Esophagus squamous epithelium (tissue), 5 donors: Measurements from ENCODE around the gene RIPOR2. TPM values are rescaled to one million over a fixed set of nuclear protein-coding genes. Genes with fewer than 3 reads are reported as not detected.

Source experiments
- DNase-seq: peaks from one replicate; lab custom pipeline; 2025; lab: John Stamatoyannopoulos, UW
- H3K27ac ChIP-seq, 4 donors: fragments of 200-600 bp; sonication (generic); one replicate each; pipeline ENCODE4 v1.5.1; 2016 to 2019; ENCODE audit warnings: mild to moderate bottlenecking in 1 of 4
- H3K27me3 ChIP-seq, 4 donors: fragments of 200-600 bp; sonication (generic); 1 replicate in 3 of 4; 2 replicates in 1 of 4; pipeline versions ENCODE4 v1.5.1 to v1.6.0; 2017 to 2021; ENCODE audit warnings: antibody characterized with exemption in 1 of 4
- H3K36me3 ChIP-seq, 3 donors: fragments of 200-600 bp; sonication (generic); one replicate each; pipeline ENCODE4 v1.5.1; 2016 to 2019
- H3K4me1 ChIP-seq, 3 donors: fragments of 200-600 bp; sonication (generic); one replicate each; pipeline ENCODE4 v1.5.1; 2017 to 2019
- H3K4me3 ChIP-seq, 4 donors: fragments of 200-600 bp; sonication (generic); 1 replicate in 3 of 4; 2 replicates in 1 of 4; pipeline ENCODE4 v1.5.1; 2016 to 2019; ENCODE audit warnings: mild to moderate bottlenecking in 2 of 4, moderate library complexity in 1 of 4
- H3K9me3 ChIP-seq, 3 donors: fragments of 200-600 bp; sonication (generic); one replicate each; pipeline ENCODE4 v1.5.1; 2016 to 2019
- CTCF ChIP-seq, 6 experiments: fragments of 450-650 bp in 4 of 6; fragments of 200-600 bp in 2 of 6; sonication (generic) in 2 of 6; IDR thresholded peaks; one replicate each; pipeline ENCODE4 v1.5.1; 2016 to 2019; ENCODE audit warnings: antibody characterized with exemption in 6 of 6, mild to moderate bottlenecking in 4 of 6, moderate library complexity in 4 of 6
- POLR2A ChIP-seq, 4 donors: fragments of 450-650 bp; IDR thresholded peaks; one replicate each; pipeline ENCODE4 v1.6.1; 2017; ENCODE audit warnings: antibody characterized with exemption in 4 of 4, mild to moderate bottlenecking in 4 of 4, moderate library complexity in 3 of 4
- WGBS, 2 donors: methylation state at CpG; one replicate each; pipeline ENCODE4 v1.1.5; 2018; 5-methylcytosine and 5-hydroxymethylcytosine counted together
- intact Hi-C: fragments of 100-400 bp; cut with DNase I; formaldehyde crosslinking; loops from one replicate; pipeline ENCODE4 v1.15.0; 2022
- total RNA-seq, 4 donors: library from RNA; depleted of rRNA; stranded (reverse); fragments of >200 nt; gene quantifications; one replicate each; pipeline ENCODE4 v1.1.0, GENCODE V29; 2016
- donor health status: DM: yes; HTN: yes; CAD: no.

Gene RIPOR2
- total RNA-seq, 4 donors from 2014 or later = 0.83 to 4.4 (median 3.3) TPM

GRCh38 chr6:24926192-24926591, 9.6 kb downstream of the RIPOR2 start:
- 59% methylated on average over 3 of the region's 3 CpGs for WGBS, 2 donors
- no peaks in the 10 kb centered on the region for H3K27me3 ChIP-seq
- H3K27ac ChIP-seq = no peak overlapping the region
- no peak for TF ChIP-seq POLR2A (IDR thresholded peaks at IDR 0.05)
- TF ChIP-seq CTCF (IDR thresholded peaks at IDR 0.05) = no peak
- DNase-seq = no peak
- no peak overlapping the region for H3K4me3 ChIP-seq
- H3K9me3 ChIP-seq = no peaks in the 10 kb centered on the region
- peaks cover 0 to 21% (median 11%) of the 10 kb centered on the region in 3 donors for H3K4me1 ChIP-seq
- H3K36me3 ChIP-seq = no peaks in the 10 kb centered on the region
- intact Hi-C loops = no loop called here

DNA sequence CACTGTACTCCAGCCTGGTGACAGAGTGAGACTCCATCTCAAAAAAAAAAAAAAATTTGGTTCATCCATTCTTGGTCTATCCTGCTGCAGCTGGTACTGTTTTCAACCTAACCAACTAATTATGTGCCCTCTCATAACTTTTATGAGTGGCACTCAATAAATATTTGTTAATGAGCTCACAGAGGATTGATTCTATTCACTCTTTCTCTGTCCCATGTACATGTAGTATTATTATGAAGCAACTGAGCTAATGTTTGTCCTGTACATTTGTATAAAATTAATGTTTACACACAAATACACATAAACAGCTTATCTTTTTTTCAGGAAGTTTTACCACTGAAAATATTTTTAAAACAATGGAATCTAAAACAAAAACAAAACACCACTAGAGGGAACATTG, 10.1 kb downstream of the RIPOR2 start:
- intact Hi-C loops = no loop called here
- no peak for DNase-seq
- H3K36me3 ChIP-seq = no peaks in the 10 kb centered on the region
- H3K27ac ChIP-seq = no peak overlapping the region
- no peak overlapping the region for H3K4me3 ChIP-seq
- H3K4me1 ChIP-seq = peaks cover 0 to 16% (median 8%) of the 10 kb centered on the region in 3 donors
- no peaks in the 10 kb centered on the region for H3K27me3 ChIP-seq
- no peaks in the 10 kb centered on the region for H3K9me3 ChIP-seq
- no peak for TF ChIP-seq CTCF (IDR thresholded peaks at IDR 0.05)
- no peak for TF ChIP-seq POLR2A (IDR thresholded peaks at IDR 0.05)

- intact Hi-C loops = no loop called here
- TF ChIP-seq CTCF (IDR thresholded peaks at IDR 0.05) (no peak), POLR2A (IDR thresholded peaks at IDR 0.05) (no peak)
- Histone ChIP-seq H3K36me3 (no peaks in the 10 kb centered on the region), H3K27me3 (no peaks in the 10 kb centered on the region), H3K4me1 (peaks cover 0 to 13% (median 0%) of the 10 kb centered on the region in 3 donors), H3K4me3 (no peak overlapping the region), H3K27ac (no peak overlapping the region), H3K9me3 (no peaks in the 10 kb centered on the region)
- DNase-seq = no peak
- WGBS, 2 donors = 29 to 75% methylated on average over 1 to 2 of the region's 2 CpGs
Measured at GRCh38 chr6:24924580-24925356, 11.0 kb downstream of the RIPOR2 start.

DNA sequence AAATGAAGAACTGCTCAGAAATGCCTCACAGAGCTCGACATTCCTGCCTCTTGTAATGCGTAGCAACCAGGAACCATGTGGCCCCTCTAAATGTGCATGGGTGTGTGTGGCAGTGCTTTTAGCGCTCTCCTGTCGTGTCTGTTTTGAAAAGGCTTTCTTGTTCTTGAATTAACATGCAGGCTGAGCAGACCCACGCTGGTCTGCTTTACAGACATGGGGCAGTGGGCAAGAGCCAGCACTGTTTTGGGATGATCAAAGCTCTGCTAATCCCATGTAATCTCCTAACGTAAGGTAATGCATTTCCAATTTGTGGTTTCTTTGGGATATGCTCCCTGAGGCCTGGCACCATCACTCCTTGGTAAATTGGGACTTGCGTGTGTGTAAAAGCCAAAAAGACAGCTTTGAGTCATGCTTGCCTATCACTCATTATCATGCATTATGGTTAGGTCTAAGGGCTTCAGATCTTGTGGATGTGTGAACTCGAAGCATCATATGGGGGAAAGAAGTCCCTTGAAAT, 11.8 kb downstream of the RIPOR2 start:
- 58 to 77% methylated on average over 6 to 8 of the region's 8 CpGs for WGBS, 2 donors
- Histone ChIP-seq H3K4me1 (peaks cover 0 to 12% (median 0%) of the 10 kb centered on the region in 3 donors), H3K4me3 (no peak overlapping the region), H3K9me3 (no peaks in the 10 kb centered on the region), H3K27me3 (no peaks in the 10 kb centered on the region), H3K27ac (no peak overlapping the region), H3K36me3 (no peaks in the 10 kb centered on the region)
- intact Hi-C loops = no loop called here
- DNase-seq = no peak
- no peak for TF ChIP-seq POLR2A (IDR thresholded peaks at IDR 0.05)
- TF ChIP-seq CTCF (IDR thresholded peaks at IDR 0.05) = no peak

DNA sequence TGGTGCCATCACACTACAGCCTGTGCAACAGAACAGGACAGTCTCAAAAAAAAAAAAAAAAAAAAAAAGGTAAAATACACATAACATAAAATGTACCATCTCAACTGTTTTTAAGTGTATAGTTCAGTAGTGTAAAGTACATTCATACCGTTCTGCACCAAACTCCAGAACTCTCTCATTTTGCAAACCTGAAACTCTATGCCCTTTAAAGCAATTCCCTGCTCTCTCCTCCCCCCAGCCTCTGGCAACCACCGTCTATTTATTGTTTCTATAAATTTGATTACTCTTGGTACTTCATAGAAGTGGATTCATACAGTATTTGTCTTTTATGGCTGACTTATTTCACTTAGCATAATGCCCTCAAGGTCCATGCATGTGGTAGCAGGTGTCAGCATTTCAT, 12.9 kb downstream of the RIPOR2 start:
- H3K27me3 ChIP-seq = no peaks in the 10 kb centered on the region
- TF ChIP-seq CTCF (IDR thresholded peaks at IDR 0.05) (no peak), POLR2A (IDR thresholded peaks at IDR 0.05) (no peak)
- intact Hi-C loops = no loop called here
- H3K36me3 ChIP-seq = no peaks in the 10 kb centered on the region
- no peak for DNase-seq
- H3K4me1 ChIP-seq = peaks cover 0 to 17% (median 0%) of the 10 kb centered on the region in 3 donors
- H3K4me3 ChIP-seq = no peak overlapping the region
- WGBS, 2 donors = 41 to 65% methylated on average over 2 of the region's 2 CpGs
- no peak overlapping the region for H3K27ac ChIP-seq
- no peaks in the 10 kb centered on the region for H3K9me3 ChIP-seq
